H1 (cell line): Measurements from ENCODE around the gene CITED4. TPM values are rescaled to one million over a fixed set of nuclear protein-coding genes. Genes with fewer than 3 reads are reported as not detected.

Source experiments
- CTCF ChIA-PET: fragments of 300-600 bp; sonication (Branson Sonifier 250); formaldehyde crosslinking; loops from one replicate; lab custom pipeline; 2021; ENCODE audit not compliant: partially characterized antibody; lab: Charles Lee
- POLR2A ChIA-PET: fragments of 300-600 bp; sonication (Branson Sonifier 250); formaldehyde crosslinking; loops from one replicate; lab custom pipeline; 2021; ENCODE audit warnings: inconsistent platforms; ENCODE audit not compliant: partially characterized antibody; lab: Charles Lee
- DNase-seq, 2 experiments: peaks; one replicate each; pipeline versions ENCODE4 v3.0.0 to v3.0.0-alpha.2; 2010 to 2022; ENCODE audit warnings: low spot score in 2 of 2, low read depth in 1 of 2, mixed read lengths in 1 of 2
- FAIRE-seq: peaks from 2 replicates; lab custom pipeline; 2011; peaks lifted over from hg19 to GRCh38; lab: Jason Lieb, UNC
- H2AFZ ChIP-seq: 2 replicates; pipeline ENCODE4 v1.8.1; 2012; ENCODE audit warnings: low read length, inconsistent platforms
- H2AK5ac ChIP-seq: 2 replicates; pipeline ENCODE4 v1.6.1; 2013; ENCODE audit warnings: low read depth, low read length
- H2BK120ac ChIP-seq: replicated peaks from 2 replicates; pipeline ENCODE3; 2013; ENCODE audit warnings: low read depth, low read length, inconsistent platforms
- H2BK12ac ChIP-seq: 2 replicates; pipeline ENCODE4 v1.6.1; 2013; ENCODE audit warnings: low read depth, low read length
- H2BK15ac ChIP-seq: 2 replicates; pipeline ENCODE4 v1.6.1; 2013; ENCODE audit warnings: low read length
- H2BK20ac ChIP-seq: 2 replicates; pipeline ENCODE4 v1.6.1; 2013; ENCODE audit warnings: low read length
- H2BK5ac ChIP-seq: 2 replicates; pipeline ENCODE4 v1.6.1; 2013; ENCODE audit warnings: low read depth, low read length
- H3K14ac ChIP-seq: 2 replicates; pipeline ENCODE4 v1.6.1; 2013; ENCODE audit warnings: inconsistent platforms; ENCODE audit not compliant: insufficient read length
- H3K18ac ChIP-seq: 2 replicates; pipeline ENCODE4 v1.6.1; 2013; ENCODE audit warnings: low read length; ENCODE audit errors: extremely low read depth
- H3K23ac ChIP-seq: 2 replicates; pipeline ENCODE4 v1.6.1; 2013; ENCODE audit warnings: inconsistent platforms; ENCODE audit not compliant: insufficient read length
- H3K23me2 ChIP-seq: 2 replicates; pipeline ENCODE4 v1.6.1; 2013; ENCODE audit warnings: low read depth, low read length
- H3K27ac ChIP-seq: 2 replicates; pipeline ENCODE4 v1.6.1; 2011; ENCODE audit warnings: low read depth, low read length, inconsistent platforms
- H3K27me3 ChIP-seq, 4 experiments: replicated peaks in 1 of 4; 1 replicate in 1 of 4; 2 replicates in 3 of 4; pipeline versions ENCODE4 v1.6.1 to v1.8.1; 2011 to 2013; ENCODE audit warnings: low read length in 3 of 4, mild to moderate bottlenecking in 3 of 4, inconsistent platforms in 2 of 4, mixed read lengths in 2 of 4, moderate library complexity in 1 of 4; ENCODE audit not compliant: control insufficient read depth in 3 of 4, insufficient read depth in 3 of 4; ENCODE audit errors: extremely low read depth in 1 of 4
- H3K36me3 ChIP-seq, 4 experiments: 2 replicates each; pipeline versions ENCODE4 v1.6.1 to v1.8.1; 2011 to 2013; ENCODE audit warnings: mild to moderate bottlenecking in 4 of 4, low read length in 3 of 4, moderate library complexity in 2 of 4, control low read depth in 1 of 4, inconsistent platforms in 1 of 4; ENCODE audit not compliant: insufficient read depth in 4 of 4, control insufficient read depth in 2 of 4
- H3K4ac ChIP-seq: replicated peaks from 2 replicates; pipeline ENCODE3; 2013; ENCODE audit warnings: low read length, low read depth, mixed read lengths, inconsistent platforms; ENCODE audit not compliant: insufficient read length
- H3K4me1 ChIP-seq, 4 experiments: replicated peaks in 1 of 4; 1 replicate in 1 of 4; 2 replicates in 3 of 4; pipeline versions ENCODE4 v1.6.1 to v1.8.1; 2011 to 2013; ENCODE audit warnings: low read length in 3 of 4, inconsistent platforms in 2 of 4, mixed read lengths in 1 of 4; ENCODE audit not compliant: insufficient read depth in 4 of 4, control insufficient read depth in 3 of 4
- H3K4me2 ChIP-seq, 2 experiments: 2 replicates each; pipeline versions ENCODE4 v1.6.1 to v1.8.1; 2011 to 2013; ENCODE audit warnings: low read depth in 2 of 2, low read length in 2 of 2, control low read depth in 1 of 2, inconsistent platforms in 1 of 2, mild to moderate bottlenecking in 1 of 2; ENCODE audit not compliant: insufficient read depth in 1 of 2
- H3K4me3 ChIP-seq, 4 experiments: fragments of 200-600, 300-600 bp in 1 of 4; sonication (generic), shearing (Covaris generic), sonication (Bioruptor Twin) in 1 of 4; 2 replicates each; pipeline versions ENCODE4 v1.5.1 to v1.8.1; 2011 to 2016; ENCODE audit warnings: low read length in 4 of 4, low read depth in 3 of 4, control low read depth in 2 of 4, inconsistent platforms in 2 of 4, mild to moderate bottlenecking in 2 of 4, mixed read lengths in 1 of 4, moderate library complexity in 1 of 4; ENCODE audit not compliant: insufficient read depth in 2 of 4; ENCODE audit errors: extremely low read depth in 1 of 4
- H3K56ac ChIP-seq: replicated peaks from 2 replicates; pipeline ENCODE3; 2013; ENCODE audit warnings: low read depth, mild to moderate bottlenecking, mixed read lengths, low read length, inconsistent platforms; ENCODE audit not compliant: insufficient read length
- H3K79me1 ChIP-seq: 2 replicates; pipeline ENCODE4 v1.6.1; 2013; ENCODE audit warnings: low read depth, low read length, control low read depth
- H3K79me2 ChIP-seq, 2 experiments: 2 replicates each; pipeline versions ENCODE4 v1.6.1 to v1.8.1; 2012 to 2013; ENCODE audit warnings: low read length in 2 of 2, mild to moderate bottlenecking in 2 of 2, inconsistent platforms in 1 of 2; ENCODE audit not compliant: insufficient read depth in 2 of 2, control insufficient read depth in 1 of 2
- H3K9ac ChIP-seq, 4 experiments: replicated peaks in 1 of 4; 1 replicate in 1 of 4; 2 replicates in 3 of 4; pipeline versions ENCODE4 v1.6.1 to v1.8.1; 2011 to 2013; ENCODE audit warnings: low read depth in 3 of 4, low read length in 3 of 4, control low read depth in 2 of 4, mild to moderate bottlenecking in 2 of 4, moderate library complexity in 2 of 4, inconsistent platforms in 1 of 4; ENCODE audit errors: extremely low read depth in 1 of 4
- H3K9me3 ChIP-seq, 2 experiments: 2 replicates each; pipeline versions ENCODE4 v1.6.1 to v1.8.1; 2012 to 2013; ENCODE audit warnings: mild to moderate bottlenecking in 2 of 2, moderate library complexity in 2 of 2, control low read depth in 1 of 2, inconsistent platforms in 1 of 2, low read depth in 1 of 2, low read length in 1 of 2, mixed read lengths in 1 of 2; ENCODE audit not compliant: insufficient read depth in 2 of 2
- H4K20me1 ChIP-seq, 2 experiments: replicated peaks in 1 of 2; 2 replicates each; pipeline versions ENCODE3 to v1.8.1; 2011 to 2013; ENCODE audit warnings: inconsistent platforms in 2 of 2, low read length in 2 of 2, mild to moderate bottlenecking in 1 of 2; ENCODE audit not compliant: insufficient read depth in 2 of 2, control insufficient read depth in 1 of 2
- H4K5ac ChIP-seq: 2 replicates; pipeline ENCODE4 v1.6.1; 2013; ENCODE audit warnings: low read length, low read depth, mixed read lengths, inconsistent platforms; ENCODE audit not compliant: insufficient read length
- H4K8ac ChIP-seq: 2 replicates; pipeline ENCODE4 v1.8.0; 2013; ENCODE audit warnings: mild to moderate bottlenecking, moderate library complexity, low read length, inconsistent platforms; ENCODE audit not compliant: insufficient read depth; ENCODE audit errors: extremely low read depth
- H4K91ac ChIP-seq: replicated peaks from 2 replicates; pipeline ENCODE3; 2013; ENCODE audit warnings: low read length, mixed read lengths, inconsistent platforms; ENCODE audit not compliant: insufficient read length
- EZH2 ChIP-seq: fragments of 200-600 bp; sonication (generic); IDR thresholded peaks from 2 replicates; pipeline ENCODE4 v1.7.1; 2012; ENCODE audit warnings: low read depth, mild to moderate bottlenecking, moderate library complexity, low read length, inconsistent platforms; ENCODE audit not compliant: severe bottlenecking
- ZNF274 ChIP-seq: IDR thresholded peaks from 2 replicates; pipeline ENCODE4 v1.7.0; 2012; ENCODE audit warnings: low read length, borderline replicate concordance; ENCODE audit errors: extremely low read depth
- WGBS, 2 experiments: shearing (Covaris generic) in 1 of 2; methylation state at CpG; one replicate each; pipeline versions ENCODE4 v1.1.6 to v1.1.7; 2013 to 2015; ENCODE audit warnings: low lambda C conversion rate in 2 of 2, mixed read lengths in 2 of 2, inconsistent platforms in 1 of 2, low coverage in 1 of 2, missing lambda C conversion rate in 1 of 2; ENCODE audit not compliant: insufficient replicate concordance in 2 of 2, insufficient coverage in 1 of 2, insufficient read length in 1 of 2; ENCODE audit errors: extremely low coverage in 1 of 2, missing lambda C conversion rate in 1 of 2; 5-methylcytosine and 5-hydroxymethylcytosine counted together
- polyA plus RNA-seq, 7 experiments: library from polyadenylated mRNA; depleted of rRNA in 3 of 7; stranded (reverse) in 5 of 7; unstranded in 2 of 7; fragments of >200 nt in 5 of 7; fragments of 200-250 nt in 2 of 7; gene quantifications; 1 replicate in 5 of 7; 2 replicates in 1 of 7; 4 replicates in 1 of 7; pipeline versions ENCODE4 v1.2.1 to v1.2.3, GENCODE V29; 2011 to 2013; ENCODE audit warnings: missing spikeins in 2 of 7, mixed read lengths in 2 of 7
- total RNA-seq: library from RNA; stranded (reverse); fragmentation: NEBNext Ultra II Directional; extraction: Animal tissue kit (Norgen Biotek cat#: 25700); gene quantifications from 2 replicates; pipeline ENCODE4 v1.2.1, GENCODE V29; 2021

The CITED4 gene
- total and polyA plus RNA-seq, 2 of the 8 experiments (the other 6 are each of a cell fraction or from before 2014, with no cell fraction given): 5.4 to 16.3 TPM

DNA sequence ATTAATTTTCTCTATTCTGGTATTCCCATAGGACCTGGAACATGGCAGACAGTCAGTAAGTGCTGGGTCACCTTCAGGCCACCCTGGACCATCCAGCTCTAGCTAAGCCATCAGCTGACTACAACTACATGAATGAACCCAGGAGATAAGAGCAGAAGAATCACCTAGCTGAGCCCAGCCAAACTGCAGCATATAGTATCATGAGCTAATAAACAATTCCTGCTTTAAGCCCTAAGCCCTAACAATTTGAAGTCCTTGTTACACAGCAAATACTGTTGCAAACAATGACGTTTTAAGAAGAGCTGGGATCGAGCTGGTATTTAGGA lies 14.2 kb upstream of the CITED4 start:
- H4K5ac ChIP-seq: no peak overlapping the region
- H2AFZ ChIP-seq: no peak overlapping the region
- no peak overlapping the region for H3K56ac ChIP-seq
- H3K18ac ChIP-seq: no peak overlapping the region
- H4K8ac ChIP-seq: no peak overlapping the region
- H3K4ac ChIP-seq: no peak overlapping the region
- no peak for DNase-seq
- no peak overlapping the region for H3K9ac ChIP-seq
- H3K27ac ChIP-seq: no peak overlapping the region
- H2BK12ac ChIP-seq: no peak overlapping the region
- H2AK5ac ChIP-seq: no peak overlapping the region
- H3K27me3 ChIP-seq: no peaks in the 10 kb centered on the region; a peak in 2 of 7 replicates
- no peaks in the 10 kb centered on the region for H4K20me1 ChIP-seq
- 91% methylated on average over 2 of the region's 2 CpGs; no CpG with 5 or more reads in 1 of the 2 experiments for WGBS, 2 experiments
- H3K9me3 ChIP-seq: peaks cover 3 to 6% of the 10 kb centered on the region in 2 experiments; a peak in 3 of 4 replicates
- POLR2A ChIA-PET: interaction anchor here (2.9 kb wide), 1 partner anchor 14 kb away, joined by 10 read pairs; the partner anchor contains the start of gene CITED4
- H2BK5ac ChIP-seq: no peak overlapping the region
- CTCF ChIA-PET: interaction anchor here (0.6 to 8.0 kb wide), 6 partner anchors 9 to 102 kb away, joined by 3 to 83 read pairs (median 4); partner anchors contain the start of gene CITED4
- no peaks in the 10 kb centered on the region for H3K79me1 ChIP-seq
- no peak overlapping the region for H4K91ac ChIP-seq
- H2BK15ac ChIP-seq: no peak overlapping the region
- no peaks in the 10 kb centered on the region for H3K36me3 ChIP-seq
- no peak overlapping the region for H3K4me2 ChIP-seq
- FAIRE-seq: no peak
- no peaks in the 10 kb centered on the region for H3K23me2 ChIP-seq
- H3K4me3 ChIP-seq: no peak overlapping the region
- no peaks in the 10 kb centered on the region for H3K79me2 ChIP-seq
- H3K14ac ChIP-seq: no peak overlapping the region
- peaks cover 1 to 10% (median 4%) of the 10 kb centered on the region in 4 experiments; a peak in 4 of 7 replicates for H3K4me1 ChIP-seq
- H2BK120ac ChIP-seq: no peak overlapping the region
- H3K23ac ChIP-seq: no peak overlapping the region
- no peak overlapping the region for H2BK20ac ChIP-seq
- TF ChIP-seq ZNF274 (no peak), EZH2 (no peak)
